Renal cortex interstitium (tissue), 11 donors: ENCODE measurements around the gene ANO7. TPM values are rescaled to one million over a fixed set of nuclear protein-coding genes. Genes with fewer than 3 reads are reported as not detected.
"Not testable (repeated sequence)": the region's sequence is repeated elsewhere in the genome, so short reads cannot be mapped to it uniquely, and the experiment has no call there.

ENCODE experiments used
- DNase-seq, 11 donors: peaks; one replicate each; pipeline ENCODE4 v3.0.0-alpha.2; 2013; ENCODE audit warnings: low read depth in 9 of 11, low spot score in 4 of 11; ENCODE audit errors: extremely low read depth in 1 of 11
- polyA plus RNA-seq, 3 donors: library from polyadenylated mRNA; unstranded; fragments of 120-200 nt; gene quantifications; one replicate each; pipeline ENCODE4 v1.2.1, GENCODE V29; 2013; ENCODE audit not compliant: insufficient read length in 3 of 3

The ANO7 gene
- polyA plus RNA-seq, 3 donors = 1.7 to 3.8 (median 1.9) TPM

GRCh38 chr2:241187101-241187917, 1.2 kb upstream of the ANO7 start:
- no peak for DNase-seq

- DNase-seq = no peak
These were observed 601 bp upstream of the ANO7 start for GRCh38 chr2:241187918-241188234.

DNA sequence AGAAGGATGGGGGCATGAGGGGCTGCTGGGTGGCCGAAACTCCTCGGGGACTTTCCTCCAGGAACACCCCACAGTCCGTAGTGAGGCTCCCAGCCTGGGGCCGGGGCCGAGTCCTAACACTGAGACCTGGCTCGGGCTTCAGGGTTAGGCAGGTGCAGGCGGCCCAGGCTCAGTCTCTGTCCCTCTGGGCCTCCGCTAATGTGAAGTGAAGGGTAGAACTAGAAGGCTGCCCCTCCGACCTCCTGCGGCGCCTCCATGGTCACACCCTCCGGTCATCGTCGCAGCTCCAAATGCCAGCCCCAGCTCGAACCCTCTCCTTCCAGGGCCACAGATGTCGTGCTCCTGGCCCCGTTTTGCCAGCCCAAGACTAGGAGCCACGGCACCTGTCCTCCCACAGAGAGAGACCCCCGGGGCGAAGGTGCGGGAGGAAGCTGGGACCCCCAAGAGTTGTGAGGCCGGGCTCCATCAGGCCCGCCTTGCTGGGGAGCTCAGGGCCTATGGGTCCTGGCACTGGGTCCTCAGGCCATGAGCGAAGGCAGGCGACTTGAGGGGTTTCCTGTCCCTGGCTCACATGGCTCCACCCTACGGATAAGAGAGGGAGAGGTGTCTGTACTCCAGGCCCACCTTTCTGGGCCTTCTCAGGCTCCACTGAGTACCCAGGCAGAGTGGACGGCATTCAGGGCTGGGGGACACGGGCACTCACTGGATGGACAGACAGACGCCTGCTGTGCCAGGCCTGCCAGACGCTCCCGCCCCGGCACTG, 797 bp downstream of the ANO7 start:
- DNase-seq = no peak

DNA sequence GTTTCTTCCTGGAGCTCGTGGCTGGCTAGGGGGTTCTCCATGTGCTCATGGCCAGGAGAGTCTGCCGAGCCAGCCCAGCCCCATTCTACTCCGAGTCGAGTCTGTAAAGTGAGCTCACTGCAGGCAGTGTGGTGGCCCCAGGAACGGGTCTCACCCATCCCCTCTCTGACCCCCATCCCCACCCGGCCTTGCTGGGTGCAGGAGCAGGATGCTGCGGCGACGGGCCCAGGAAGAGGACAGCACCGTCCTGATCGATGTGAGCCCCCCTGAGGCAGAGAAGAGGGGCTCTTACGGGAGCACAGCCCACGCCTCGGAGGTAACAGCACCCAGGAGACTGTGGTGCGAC, 1.4 kb downstream of the ANO7 start:
- DNase-seq = no peak

DNA sequence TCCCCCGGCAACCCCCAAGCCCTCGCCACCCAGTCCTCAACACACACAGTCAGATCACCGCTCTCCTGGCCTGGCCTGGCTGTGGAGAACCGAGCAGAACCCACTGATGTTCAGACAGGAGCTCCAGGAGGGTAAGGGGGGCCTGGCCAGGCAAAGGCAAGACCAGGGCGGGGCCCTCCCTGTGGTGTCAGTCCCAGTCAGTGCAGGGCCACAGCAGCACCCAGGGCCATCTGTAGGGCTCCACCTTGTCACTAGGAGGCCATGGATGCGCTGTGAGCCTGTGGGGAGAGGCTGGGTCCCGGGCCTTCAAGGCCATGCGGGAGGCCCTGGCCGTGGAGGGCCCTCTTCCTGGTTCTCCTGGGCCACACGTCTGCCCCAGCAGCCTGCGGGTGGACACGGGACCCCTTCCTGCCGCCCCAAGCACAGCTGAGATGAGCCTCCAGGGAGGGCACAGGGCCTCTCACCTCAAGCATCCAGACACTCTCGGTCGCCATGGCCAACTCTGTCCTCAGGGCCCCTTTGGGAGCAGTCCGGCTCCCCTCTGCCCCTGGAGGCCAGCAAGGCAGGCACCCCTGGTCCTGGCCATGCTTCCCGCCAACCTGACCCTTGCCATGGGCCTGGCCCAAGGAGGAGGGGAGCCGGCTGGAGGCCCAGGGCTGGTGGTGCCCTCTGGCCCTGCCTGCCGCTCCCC, 2.0 kb downstream of the ANO7 start:
- no peak for DNase-seq

DNA sequence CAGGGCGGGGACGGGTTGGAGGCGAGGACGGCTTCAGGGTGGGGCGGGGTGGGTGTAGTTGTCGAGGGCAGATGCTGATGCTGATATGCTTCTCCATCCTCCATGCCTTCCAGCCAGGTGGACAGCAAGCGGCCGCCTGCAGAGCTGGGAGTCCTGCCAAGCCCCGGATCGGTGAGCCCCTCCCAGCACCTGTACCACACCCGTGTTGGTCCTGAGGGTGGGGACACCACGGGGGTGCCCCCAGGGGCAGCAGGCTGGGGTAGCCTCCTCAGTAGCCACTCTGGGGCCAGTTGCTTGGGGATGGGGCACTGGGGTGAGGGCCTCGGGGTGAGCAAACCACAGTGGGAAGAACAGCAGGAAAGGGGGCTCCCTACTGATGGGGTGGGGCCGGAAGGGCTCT, 2.6 kb downstream of the ANO7 start:
- DNase-seq = no peak

GRCh38 chr2:241193271-241193670, 4.8 kb downstream of the ANO7 start:
- DNase-seq = no peak

DNA sequence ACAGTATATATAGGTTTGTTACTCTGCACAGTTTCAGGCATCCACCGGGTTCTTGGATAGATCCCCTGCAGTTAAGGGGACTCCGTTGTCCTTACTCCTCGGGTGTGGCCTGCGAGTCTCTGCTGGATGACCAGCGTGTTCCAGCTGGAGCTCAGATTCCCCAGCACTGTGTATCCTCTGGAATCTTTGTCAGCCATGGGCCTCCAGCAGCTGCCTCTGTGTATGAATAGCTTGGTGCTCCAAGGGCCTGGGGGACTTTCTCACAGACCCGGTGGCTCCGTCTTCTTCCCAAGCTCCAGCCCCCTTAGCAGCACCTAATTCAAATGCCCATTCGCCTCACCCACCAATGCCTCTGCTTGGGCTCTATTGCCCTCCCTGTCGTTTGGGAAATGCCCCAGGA, 6.3 kb downstream of the ANO7 start:
- DNase-seq = no peak

- DNase-seq = no peak
These were observed 7.1 kb downstream of the ANO7 start for GRCh38 chr2:241195506-241196130.

- not testable (repeated sequence) for DNase-seq
These were observed 8.8 kb downstream of the ANO7 start for GRCh38 chr2:241197246-241197645.

DNA sequence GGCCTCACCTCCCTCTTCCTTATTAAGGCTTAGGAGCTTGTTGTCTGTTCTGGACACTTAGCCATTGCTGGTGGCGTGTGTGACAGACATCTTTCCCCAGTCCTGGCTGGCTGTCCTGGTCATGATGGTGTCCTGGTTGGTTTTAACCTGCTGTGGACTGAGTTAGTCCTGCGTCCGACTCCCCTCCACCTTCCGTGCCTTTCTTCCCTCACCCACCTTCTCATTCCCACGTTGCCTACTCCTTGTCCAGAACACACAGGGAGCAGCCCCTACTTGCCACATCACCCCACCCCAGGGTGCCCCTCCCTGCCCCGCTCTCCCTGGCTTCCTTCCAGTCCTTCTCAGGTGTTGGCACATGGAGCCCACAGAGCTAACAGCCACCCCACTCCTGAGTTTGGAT, 9.5 kb downstream of the ANO7 start:
- no peak for DNase-seq

DNA sequence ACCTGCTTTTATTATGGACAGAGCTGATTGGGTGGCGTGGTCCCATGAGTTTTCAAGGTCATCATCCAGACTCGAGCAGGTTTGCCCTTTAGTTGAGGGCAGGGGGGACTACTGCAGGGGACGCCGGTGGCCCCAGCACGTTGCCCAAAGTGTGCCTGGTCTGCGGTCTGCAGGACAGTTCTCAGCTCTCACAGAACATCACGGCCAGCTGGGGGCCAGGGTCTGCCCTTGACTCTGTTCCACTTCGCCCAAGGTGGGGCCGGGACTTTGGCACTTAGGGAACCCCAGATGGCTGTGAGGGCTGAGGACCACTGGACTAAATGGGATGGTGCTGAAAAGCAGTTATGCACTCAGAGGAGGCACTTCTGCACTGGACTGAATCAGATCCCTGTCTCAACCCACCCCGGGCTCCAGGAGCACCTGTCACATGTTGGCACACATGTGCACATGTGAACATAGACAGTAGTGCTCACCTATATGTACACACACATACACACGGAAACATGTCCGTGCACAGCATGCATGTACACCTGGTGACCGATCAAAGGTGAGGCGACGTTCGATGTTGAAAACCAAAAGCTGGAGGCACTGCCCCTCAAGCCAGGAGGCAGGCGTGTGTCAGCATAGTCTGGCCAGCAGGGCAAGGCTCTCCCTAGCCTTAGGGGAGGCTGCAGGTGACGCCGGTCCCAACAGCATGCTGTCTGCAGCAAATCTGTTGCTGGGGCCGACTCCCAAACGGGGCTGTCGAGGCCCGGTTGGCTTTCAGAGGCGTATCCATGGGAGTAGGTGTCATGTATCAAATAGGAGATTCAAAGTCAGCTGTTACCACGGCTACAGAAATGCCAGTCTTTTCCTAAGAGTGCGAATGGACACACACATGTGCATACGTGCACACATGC, 10.2 kb downstream of the ANO7 start:
- no peak for DNase-seq

DNA sequence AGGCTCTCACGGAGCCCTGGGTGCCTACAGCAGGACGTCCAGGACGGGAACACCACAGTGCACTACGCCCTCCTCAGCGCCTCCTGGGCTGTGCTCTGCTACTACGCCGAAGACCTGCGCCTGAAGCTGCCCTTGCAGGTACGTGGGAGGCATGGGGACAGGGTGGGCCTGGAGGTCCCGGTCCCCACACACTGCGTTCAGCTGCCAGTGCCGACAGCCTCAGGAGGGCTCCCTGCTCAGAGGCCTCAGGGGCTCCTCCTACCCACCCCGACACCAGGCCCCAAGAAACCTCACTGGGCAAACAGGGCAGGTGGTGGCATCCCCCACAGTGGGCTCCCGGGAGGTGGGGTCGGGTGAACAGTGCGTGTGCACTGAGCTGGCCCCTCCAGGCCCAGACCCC, 10.8 kb downstream of the ANO7 start:
- DNase-seq = no peak

DNA sequence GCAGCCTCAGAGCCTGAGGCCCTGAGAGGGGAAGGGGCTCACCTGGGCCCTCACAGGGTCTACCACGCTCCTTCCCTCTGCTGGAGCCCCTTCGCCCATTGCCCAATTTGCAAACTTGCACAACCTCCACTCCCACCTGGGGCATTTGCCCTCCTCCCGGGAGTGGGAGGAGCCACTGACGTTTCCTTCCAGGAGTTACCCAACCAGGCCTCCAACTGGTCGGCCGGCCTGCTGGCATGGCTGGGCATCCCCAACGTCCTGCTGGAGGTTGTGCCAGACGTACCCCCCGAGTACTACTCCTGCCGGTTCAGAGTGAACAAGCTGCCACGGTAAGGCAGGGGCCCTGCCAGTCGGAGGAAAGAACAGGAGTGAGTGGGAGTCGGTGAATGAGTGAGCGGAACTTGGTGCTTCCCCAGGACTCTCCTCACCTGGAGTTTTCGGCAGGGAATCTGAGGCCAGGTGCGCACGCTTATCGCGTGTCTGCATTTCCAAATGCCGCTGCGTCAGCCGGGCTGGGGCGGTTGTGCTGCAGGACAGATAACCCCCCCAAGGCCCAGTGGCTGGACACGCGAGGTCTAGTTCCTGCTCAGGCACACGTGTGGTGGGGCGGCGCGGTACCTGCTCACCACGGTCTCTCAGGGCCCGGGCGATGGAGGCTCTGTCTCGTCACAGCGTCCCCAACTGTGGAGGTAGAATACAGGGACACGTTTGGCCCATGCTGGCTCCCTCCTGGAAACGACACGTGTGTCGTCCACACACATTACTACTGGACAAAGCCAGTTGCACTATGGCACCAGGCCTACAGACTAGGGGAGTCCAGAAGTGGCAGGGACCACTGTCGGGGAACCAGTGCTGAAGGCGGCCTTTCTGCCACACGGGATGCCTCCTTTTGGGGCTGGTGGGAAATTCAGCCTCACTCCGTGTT, 11.7 kb downstream of the ANO7 start:
- DNase-seq = no peak

- no peak for DNase-seq
These were observed 12.4 kb downstream of the ANO7 start for GRCh38 chr2:241200822-241201395.

GRCh38 chr2:241201445-241202267, 13.2 kb downstream of the ANO7 start:
- DNase-seq = no peak

- no peak for DNase-seq
These were observed 13.8 kb downstream of the ANO7 start for GRCh38 chr2:241202268-241202585.
